Hair follicle dermal papilla cell (primary cell): ENCODE results near the gene CHN2. TPM values are rescaled to one million over a fixed set of nuclear protein-coding genes. Genes with fewer than 3 reads are reported as not detected.

Source experiments
- total RNA-seq: library from RNA; depleted of rRNA; stranded (reverse); fragments of >200 nt; gene quantifications from 2 replicates; pipeline ENCODE4 v1.2.3, GENCODE V29; 2012

The CHN2 gene
- total RNA-seq = 0.36 TPM in 1 of 2 replicates, not detected in the other

GRCh38 chr7:29194594-29195427 is at the start of gene CHN2:
Gene CHN2, plus strand, starts transcription at chr7:29194775.

GRCh38 chr7:29146057-29146706 is 48.4 kb upstream of the CHN2 start, which contains the start of gene CPVL:
Gene CPVL, minus strand, starts transcription at chr7:29146537. Its CDS starts 25,476 bp downstream, at chr7:29121061.

Other genes with a start within 250 kb of the CHN2 start
- gene TRIL, start 236.4 kb upstream of the CHN2 start, total RNA-seq = 11.8 and 17.7 TPM in 2 replicates
- 0.49 and 1.3 TPM in 2 replicates for gene CPVL, start 48.2 kb upstream of the CHN2 start, total RNA-seq